ENCODE results near the gene AHCTF1. TPM values are rescaled to one million over a fixed set of nuclear protein-coding genes. Genes with fewer than 3 reads are reported as not detected.

Gene AHCTF1
- total and polyA plus RNA-seq, 8 donors, result 22.4 to 62.5 (median 49.5) TPM

- ATAC-seq (no peak), DNase-seq (no peak)
- Histone ChIP-seq H3K4me3 (no peak overlapping the region), H3K27ac (no peak overlapping the region), H3K27me3 (no peaks in the 10 kb centered on the region), H3K4me1 (peaks cover 11 to 28% of the 10 kb centered on the region in 2 donors), H3K9me3 (no peaks in the 10 kb centered on the region), H3K36me3 (peaks cover 0 to 5% of the 10 kb centered on the region in 2 donors)
- intact Hi-C loops (cut with DNase I), result no loop called here
- TF ChIP-seq, protein P1, sequence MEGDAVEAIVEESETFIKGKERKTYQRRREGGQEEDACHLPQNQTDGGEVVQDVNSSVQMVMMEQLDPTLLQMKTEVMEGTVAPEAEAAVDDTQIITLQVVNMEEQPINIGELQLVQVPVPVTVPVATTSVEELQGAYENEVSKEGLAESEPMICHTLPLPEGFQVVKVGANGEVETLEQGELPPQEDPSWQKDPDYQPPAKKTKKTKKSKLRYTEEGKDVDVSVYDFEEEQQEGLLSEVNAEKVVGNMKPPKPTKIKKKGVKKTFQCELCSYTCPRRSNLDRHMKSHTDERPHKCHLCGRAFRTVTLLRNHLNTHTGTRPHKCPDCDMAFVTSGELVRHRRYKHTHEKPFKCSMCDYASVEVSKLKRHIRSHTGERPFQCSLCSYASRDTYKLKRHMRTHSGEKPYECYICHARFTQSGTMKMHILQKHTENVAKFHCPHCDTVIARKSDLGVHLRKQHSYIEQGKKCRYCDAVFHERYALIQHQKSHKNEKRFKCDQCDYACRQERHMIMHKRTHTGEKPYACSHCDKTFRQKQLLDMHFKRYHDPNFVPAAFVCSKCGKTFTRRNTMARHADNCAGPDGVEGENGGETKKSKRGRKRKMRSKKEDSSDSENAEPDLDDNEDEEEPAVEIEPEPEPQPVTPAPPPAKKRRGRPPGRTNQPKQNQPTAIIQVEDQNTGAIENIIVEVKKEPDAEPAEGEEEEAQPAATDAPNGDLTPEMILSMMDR (IDR thresholded peaks at IDR 0.05), result no peak
Observed at GRCh38 chr1:246933893-246934292, 2.1 kb upstream of the AHCTF1 start.

DNA sequence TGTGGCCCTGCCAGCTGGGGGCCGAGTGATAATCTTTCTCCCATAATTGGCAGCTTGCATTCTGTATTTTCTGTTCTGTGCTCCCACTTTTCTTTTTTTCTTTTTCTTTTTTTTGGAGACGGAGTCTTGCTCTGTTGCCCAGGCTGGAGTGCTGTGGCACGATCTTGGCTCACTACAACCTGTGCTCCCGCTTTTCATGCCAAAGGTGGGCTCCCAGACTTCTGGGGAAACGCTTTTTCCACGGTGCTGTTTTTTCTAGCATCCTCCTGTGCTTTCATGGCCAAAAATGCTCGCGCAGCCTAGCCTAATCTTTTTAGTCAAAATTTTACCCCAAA lies 585 bp upstream of the AHCTF1 start:
- no peaks in the 10 kb centered on the region for H3K9me3 ChIP-seq
- ATAC-seq, result no peak
- H3K4me3 ChIP-seq, result peak overlapping the region; percentile 72 to 77
- peaks cover 0 to 7% of the 10 kb centered on the region in 2 donors for H3K36me3 ChIP-seq
- peak overlapping the region; percentile 94 to 97 for H3K27ac ChIP-seq
- TF ChIP-seq, protein P1 (IDR thresholded peaks at IDR 0.05), result no peak
- H3K27me3 ChIP-seq, result no peaks in the 10 kb centered on the region
- no peak for DNase-seq
- H3K4me1 ChIP-seq, result peaks cover 11 to 30% of the 10 kb centered on the region in 2 donors
- intact Hi-C loops (cut with DNase I), result no loop called here

DNA sequence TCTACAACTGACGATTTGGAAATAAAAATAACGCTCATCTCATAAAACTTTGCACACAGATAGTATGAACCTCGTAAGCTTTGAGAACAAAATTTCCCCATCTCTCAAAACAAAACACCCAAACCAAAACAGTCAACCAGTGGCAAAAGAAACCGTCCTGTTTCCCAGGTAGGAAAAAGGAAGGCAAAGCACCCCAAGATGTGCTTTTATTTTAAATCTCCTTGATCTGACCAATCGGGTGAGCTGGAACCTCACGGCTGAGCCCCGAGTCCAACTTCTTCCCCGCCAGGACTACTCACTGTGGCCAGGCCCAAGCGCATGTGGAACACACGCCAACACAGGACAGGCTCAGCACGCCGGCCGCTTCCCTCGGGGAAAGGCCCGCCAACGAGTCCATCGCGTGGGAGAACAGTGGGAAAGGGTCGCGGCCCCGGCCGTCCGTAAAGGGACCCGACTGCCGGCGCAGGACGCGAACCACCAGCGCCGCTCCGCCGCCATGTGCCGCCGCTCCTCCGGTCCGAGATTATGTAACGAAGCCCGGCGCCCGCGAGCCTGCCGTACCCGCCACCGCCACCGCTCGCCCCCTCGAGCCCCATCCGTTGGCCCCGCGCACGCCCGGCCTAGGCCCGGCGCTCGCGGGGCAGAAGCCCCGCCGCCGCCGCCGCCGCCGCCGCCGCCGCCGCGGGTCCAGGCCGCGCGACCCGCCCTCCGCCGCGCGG lies 759 bp downstream of the AHCTF1 start:
- DNase-seq (peak; percentile 43 to 88 (median 61)), ATAC-seq (peak; percentile 22)
- TF ChIP-seq, protein P1 (IDR thresholded peaks at IDR 0.05), result no peak
- H3K27me3 ChIP-seq, result no peaks in the 10 kb centered on the region
- peak overlapping the region; percentile 72 to 77 for H3K4me3 ChIP-seq
- no peaks in the 10 kb centered on the region for H3K9me3 ChIP-seq
- peak overlapping the region; percentile 94 to 97 for H3K27ac ChIP-seq
- peaks cover 11 to 30% of the 10 kb centered on the region in 2 donors for H3K4me1 ChIP-seq
- intact Hi-C loops (cut with DNase I), result no loop called here
- peaks cover 0 to 17% of the 10 kb centered on the region in 2 donors for H3K36me3 ChIP-seq

GRCh38 chr1:246925997-246926626 lies 5.6 kb downstream of the AHCTF1 start:
- H3K27ac ChIP-seq, result no peak overlapping the region
- H3K36me3 ChIP-seq, result peaks cover 0 to 21% of the 10 kb centered on the region in 2 donors
- H3K9me3 ChIP-seq, result no peaks in the 10 kb centered on the region
- peaks cover 11 to 56% of the 10 kb centered on the region in 2 donors for H3K4me1 ChIP-seq
- TF ChIP-seq, protein P1 (IDR thresholded peaks at IDR 0.05), result no peak
- H3K27me3 ChIP-seq, result no peaks in the 10 kb centered on the region
- DNase-seq (no peak), ATAC-seq (no peak)
- intact Hi-C loops (cut with DNase I), result no loop called here
- no peak overlapping the region for H3K4me3 ChIP-seq

GRCh38 chr1:246923900-246924299 lies 7.8 kb downstream of the AHCTF1 start:
- Histone ChIP-seq H3K27ac (no peak overlapping the region), H3K36me3 (peaks cover 0 to 16% of the 10 kb centered on the region in 2 donors), H3K27me3 (no peaks in the 10 kb centered on the region), H3K4me1 (peaks cover 0 to 40% of the 10 kb centered on the region in 2 donors), H3K4me3 (no peak overlapping the region), H3K9me3 (no peaks in the 10 kb centered on the region)
- DNase-seq (no peak), ATAC-seq (no peak)
- TF ChIP-seq, protein P1 (IDR thresholded peaks at IDR 0.05), result no peak
- intact Hi-C loops (cut with DNase I), result no loop called here
